ENCODE data around the gene PGLYRP2.

- TF ChIP-seq CTCF (IDR thresholded peaks at IDR 0.05) (no peak), POLR2A (IDR thresholded peaks at IDR 0.05) (no peak), POLR2AphosphoS5 (IDR thresholded peaks at IDR 0.05) (no peak)
Observed at GRCh38 chr19:15448778-15449619, 30.3 kb downstream of the PGLYRP2 start.
